Stimulated activated CD4-positive, alpha-beta T cell treated with anti-CD3 and anti-CD28 coated beads, Interleukin-4, amount 100 ng/mL, for 4 hours (primary cell): ENCODE results near the gene SEC63.
"Not testable (repeated sequence)": the region's sequence is repeated elsewhere in the genome, so short reads cannot be mapped to it uniquely, and the experiment has no call there.

Experiments used
- DNase-seq, 2 experiments: peaks; one replicate each; pipeline ENCODE4 v3.0.0-alpha.2; 2020

The SEC63 gene

GRCh38 chr6:107957909-107958688, at the start of gene SEC63:
TSS of gene SEC63 (minus strand) at chr6:107958208. CDS start at chr6:107958009, 199 bp downstream.
- DNase-seq = peak; percentile 97

- DNase-seq = no peak
These were observed 48.0 kb upstream of the SEC63 start for GRCh38 chr6:108005961-108006360.

GRCh38 chr6:108004861-108005260, 46.9 kb upstream of the SEC63 start:
- DNase-seq = no peak

- DNase-seq = no peak
These were observed 44.6 kb upstream of the SEC63 start for GRCh38 chr6:108002365-108003221.

- DNase-seq = no peak
These were observed 43.8 kb upstream of the SEC63 start for GRCh38 chr6:108001696-108002231.

- DNase-seq = not testable (repeated sequence)
These were observed 42.3 kb upstream of the SEC63 start for GRCh38 chr6:108000259-108000658.

- DNase-seq = no peak
These were observed 41.3 kb upstream of the SEC63 start for GRCh38 chr6:107999341-107999740.

GRCh38 chr6:107991772-107992550, 34.0 kb upstream of the SEC63 start:
- no peak for DNase-seq

- DNase-seq = no peak
These were observed 33.1 kb upstream of the SEC63 start for GRCh38 chr6:107991061-107991460.

- not testable (repeated sequence) for DNase-seq
These were observed 32.6 kb upstream of the SEC63 start for GRCh38 chr6:107990587-107990986.

GRCh38 chr6:107989166-107990094, 31.4 kb upstream of the SEC63 start:
- DNase-seq = no peak

GRCh38 chr6:107988570-107988969, 30.6 kb upstream of the SEC63 start:
- no peak for DNase-seq

GRCh38 chr6:107987805-107988204, 29.8 kb upstream of the SEC63 start:
- no peak for DNase-seq

- DNase-seq = no peak
These were observed 27.7 kb upstream of the SEC63 start for GRCh38 chr6:107985701-107986100.

- DNase-seq = no peak
These were observed 25.8 kb upstream of the SEC63 start for GRCh38 chr6:107983811-107984210.

- no peak for DNase-seq
These were observed 24.5 kb upstream of the SEC63 start for GRCh38 chr6:107982486-107982885.

- DNase-seq = no peak
These were observed 23.7 kb upstream of the SEC63 start for GRCh38 chr6:107981695-107982094.

- no peak for DNase-seq
These were observed 19.3 kb upstream of the SEC63 start for GRCh38 chr6:107977283-107977682.

- DNase-seq = no peak
These were observed 18.3 kb upstream of the SEC63 start for GRCh38 chr6:107976155-107976783.

GRCh38 chr6:107973594-107973993, 15.6 kb upstream of the SEC63 start:
- no peak for DNase-seq

GRCh38 chr6:107972413-107973096, 14.5 kb upstream of the SEC63 start:
- DNase-seq = no peak
